HEK293 (cell line): Measurements from ENCODE around the gene CARD6.

Experiments
- CTCF ChIA-PET: fragments of 350-600 bp; formaldehyde crosslinking; extraction: SDS; loops from one replicate; lab custom pipeline; 2021; ENCODE audit warnings: antibody characterized with exemption; lab: Yijun Ruan, JAX
- POLR2A ChIA-PET: fragments of 300-600 bp; formaldehyde crosslinking; extraction: SDS; loops from one replicate; lab custom pipeline; 2020; ENCODE audit warnings: antibody characterized with exemption, inconsistent platforms; lab: Yijun Ruan, JAX
- H3K27ac ChIP-seq: fragments of 200-500 bp; sonication (Bioruptor generic); 2 replicates; pipeline ENCODE4 v1.5.1; 2014; ENCODE audit warnings: low read depth, low read length, control low read depth, inconsistent platforms; ENCODE audit errors: extremely low read depth
- H3K36me3 ChIP-seq, 2 experiments: fragments of 200-500 bp in 1 of 2; sonication (Bioruptor generic) in 1 of 2; 1 replicate in 1 of 2; 2 replicates in 1 of 2; pipeline ENCODE4 v1.5.1; 2014 to 2017; ENCODE audit warnings: inconsistent platforms in 2 of 2, low read length in 2 of 2; ENCODE audit not compliant: control insufficient read depth in 2 of 2, insufficient read depth in 1 of 2
- H3K4me1 ChIP-seq: fragments of 200-500 bp; sonication (Bioruptor generic); 2 replicates; pipeline ENCODE4 v1.5.1; 2014; ENCODE audit warnings: mild to moderate bottlenecking, low read length, inconsistent platforms; ENCODE audit not compliant: control insufficient read depth, insufficient read depth
- H3K4me3 ChIP-seq: 2 replicates; pipeline ENCODE4 v1.5.1; 2011; ENCODE audit warnings: low read depth, mild to moderate bottlenecking, control low read depth, low read length, moderate library complexity
- H3K9me3 ChIP-seq: fragments of 200-500 bp; sonication (Bioruptor generic); 2 replicates; pipeline ENCODE4 v1.5.1; 2014; ENCODE audit warnings: low read depth, low read length, inconsistent platforms; ENCODE audit not compliant: control insufficient read depth, insufficient read depth
- MZF1 ChIP-seq: fragments of 450-650 bp; formaldehyde crosslinking; IDR thresholded peaks from 2 replicates; pipeline ENCODE4 v1.5.1; 2017; ENCODE audit warnings: missing biosample characterization, missing genetic modification characterization, borderline replicate concordance
- PRDM1 ChIP-seq: fragments of 450-650 bp; formaldehyde crosslinking; IDR thresholded peaks from 2 replicates; pipeline ENCODE4; 2016; ENCODE audit warnings: missing biosample characterization, missing genetic modification characterization
- SCRT2 ChIP-seq: fragments of 450-650 bp; formaldehyde crosslinking; IDR thresholded peaks from 2 replicates; pipeline ENCODE4 v1.5.1; 2016; ENCODE audit warnings: missing biosample characterization, missing genetic modification characterization
- ZNF112 ChIP-seq: fragments of 450-650 bp; formaldehyde crosslinking; IDR thresholded peaks from 2 replicates; pipeline ENCODE4 v1.5.0; 2017; ENCODE audit warnings: missing biosample characterization, missing genetic modification characterization
- ZNF423 ChIP-seq: fragments of 450-650 bp; formaldehyde crosslinking; IDR thresholded peaks from 2 replicates; pipeline ENCODE4 v1.5.1; 2016; ENCODE audit warnings: missing biosample characterization, missing genetic modification characterization
- ZNF473 ChIP-seq: fragments of 450-650 bp; formaldehyde crosslinking; IDR thresholded peaks from 2 replicates; pipeline ENCODE4 v1.5.1; 2017; ENCODE audit warnings: missing biosample characterization, missing genetic modification characterization
- ZNF48 ChIP-seq: fragments of 450-650 bp; formaldehyde crosslinking; IDR thresholded peaks from 2 replicates; pipeline ENCODE4 v1.5.1; 2016; ENCODE audit warnings: missing biosample characterization, missing genetic modification characterization
- ZNF518A ChIP-seq: fragments of 450-650 bp; formaldehyde crosslinking; conservative IDR thresholded peaks from 2 replicates; pipeline ENCODE4 v1.5.1; 2016; ENCODE audit warnings: low read depth, missing biosample characterization, missing genetic modification characterization
- ZNF555 ChIP-seq: fragments of 450-650 bp; formaldehyde crosslinking; conservative IDR thresholded peaks from 2 replicates; pipeline ENCODE4 v1.5.1; 2017; ENCODE audit warnings: missing biosample characterization, mild to moderate bottlenecking, missing genetic modification characterization, inconsistent platforms
- ZNF658 ChIP-seq: fragments of 450-650 bp; formaldehyde crosslinking; IDR thresholded peaks from 2 replicates; pipeline ENCODE4; 2016; ENCODE audit warnings: missing biosample characterization, missing genetic modification characterization
- ZNF837 ChIP-seq: fragments of 450-650 bp; formaldehyde crosslinking; IDR thresholded peaks from 2 replicates; pipeline ENCODE4 v1.5.1; 2016; ENCODE audit warnings: missing biosample characterization, missing genetic modification characterization
- ZNF843 ChIP-seq: fragments of 450-650 bp; formaldehyde crosslinking; IDR thresholded peaks from 2 replicates; pipeline ENCODE4 v1.5.1; 2016; ENCODE audit warnings: missing biosample characterization, missing genetic modification characterization
- ZSCAN30 ChIP-seq: fragments of 450-650 bp; IDR thresholded peaks from 2 replicates; pipeline ENCODE4 v1.5.1; 2018; ENCODE audit warnings: missing biosample characterization, mild to moderate bottlenecking, missing genetic modification characterization, moderate library complexity
- ZSCAN5A ChIP-seq: fragments of 450-650 bp; formaldehyde crosslinking; IDR thresholded peaks from 2 replicates; pipeline ENCODE4 v1.5.1; 2016; ENCODE audit warnings: missing biosample characterization, missing genetic modification characterization
- TF ChIP-seq, protein P1 (sequence below): fragments of 450-650 bp; formaldehyde crosslinking; IDR thresholded peaks from 2 replicates; pipeline ENCODE4 v1.5.1; 2016; ENCODE audit warnings: missing biosample characterization, missing genetic modification characterization
- TF ChIP-seq, protein P2 (sequence below): fragments of 450-650 bp; formaldehyde crosslinking; IDR thresholded peaks from 2 replicates; pipeline ENCODE4 v1.5.1; 2016; ENCODE audit warnings: missing biosample characterization, missing genetic modification characterization, borderline replicate concordance
- TF ChIP-seq, protein P3 (sequence below): fragments of 450-650 bp; formaldehyde crosslinking; IDR thresholded peaks from 2 replicates; pipeline ENCODE4 v1.5.1; 2016; ENCODE audit warnings: missing biosample characterization, missing genetic modification characterization

The CARD6 gene

GRCh38 chr5:40796487-40796889 lies 44.7 kb upstream of the CARD6 start:
- Histone ChIP-seq H3K4me3 (peak overlapping the region; percentile 76), H3K4me1 (peaks cover 25% of the 10 kb centered on the region), H3K36me3 (peaks cover 0 to 3% of the 10 kb centered on the region in 2 experiments; a peak in 1 of 3 replicates), H3K27ac (no peak overlapping the region)
- POLR2A ChIA-PET, result no interaction called here
- no peak for TF ChIP-seq SCRT2 (tag by site-specific recombination)
- no peak for TF ChIP-seq ZSCAN30 (tag by site-specific recombination)
- TF ChIP-seq, protein P1, sequence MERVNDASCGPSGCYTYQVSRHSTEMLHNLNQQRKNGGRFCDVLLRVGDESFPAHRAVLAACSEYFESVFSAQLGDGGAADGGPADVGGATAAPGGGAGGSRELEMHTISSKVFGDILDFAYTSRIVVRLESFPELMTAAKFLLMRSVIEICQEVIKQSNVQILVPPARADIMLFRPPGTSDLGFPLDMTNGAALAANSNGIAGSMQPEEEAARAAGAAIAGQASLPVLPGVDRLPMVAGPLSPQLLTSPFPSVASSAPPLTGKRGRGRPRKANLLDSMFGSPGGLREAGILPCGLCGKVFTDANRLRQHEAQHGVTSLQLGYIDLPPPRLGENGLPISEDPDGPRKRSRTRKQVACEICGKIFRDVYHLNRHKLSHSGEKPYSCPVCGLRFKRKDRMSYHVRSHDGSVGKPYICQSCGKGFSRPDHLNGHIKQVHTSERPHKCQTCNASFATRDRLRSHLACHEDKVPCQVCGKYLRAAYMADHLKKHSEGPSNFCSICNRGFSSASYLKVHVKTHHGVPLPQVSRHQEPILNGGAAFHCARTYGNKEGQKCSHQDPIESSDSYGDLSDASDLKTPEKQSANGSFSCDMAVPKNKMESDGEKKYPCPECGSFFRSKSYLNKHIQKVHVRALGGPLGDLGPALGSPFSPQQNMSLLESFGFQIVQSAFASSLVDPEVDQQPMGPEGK, result no peak
- no peak for TF ChIP-seq ZNF473 (tag by site-specific recombination)
- TF ChIP-seq, protein P2, sequence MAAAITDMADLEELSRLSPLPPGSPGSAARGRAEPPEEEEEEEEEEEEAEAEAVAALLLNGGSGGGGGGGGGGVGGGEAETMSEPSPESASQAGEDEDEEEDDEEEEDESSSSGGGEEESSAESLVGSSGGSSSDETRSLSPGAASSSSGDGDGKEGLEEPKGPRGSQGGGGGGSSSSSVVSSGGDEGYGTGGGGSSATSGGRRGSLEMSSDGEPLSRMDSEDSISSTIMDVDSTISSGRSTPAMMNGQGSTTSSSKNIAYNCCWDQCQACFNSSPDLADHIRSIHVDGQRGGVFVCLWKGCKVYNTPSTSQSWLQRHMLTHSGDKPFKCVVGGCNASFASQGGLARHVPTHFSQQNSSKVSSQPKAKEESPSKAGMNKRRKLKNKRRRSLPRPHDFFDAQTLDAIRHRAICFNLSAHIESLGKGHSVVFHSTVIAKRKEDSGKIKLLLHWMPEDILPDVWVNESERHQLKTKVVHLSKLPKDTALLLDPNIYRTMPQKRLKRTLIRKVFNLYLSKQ (tag by site-specific recombination), result no peak
- TF ChIP-seq ZNF658 (tag by site-specific recombination), result no peak
- no peak for TF ChIP-seq ZNF112
- no peak for TF ChIP-seq ZSCAN5A
- no peak for TF ChIP-seq ZNF423
- TF ChIP-seq ZNF518A (tag by site-specific recombination), result no peak
- TF ChIP-seq MZF1 (tag by site-specific recombination), result no peak
- TF ChIP-seq, protein P3, sequence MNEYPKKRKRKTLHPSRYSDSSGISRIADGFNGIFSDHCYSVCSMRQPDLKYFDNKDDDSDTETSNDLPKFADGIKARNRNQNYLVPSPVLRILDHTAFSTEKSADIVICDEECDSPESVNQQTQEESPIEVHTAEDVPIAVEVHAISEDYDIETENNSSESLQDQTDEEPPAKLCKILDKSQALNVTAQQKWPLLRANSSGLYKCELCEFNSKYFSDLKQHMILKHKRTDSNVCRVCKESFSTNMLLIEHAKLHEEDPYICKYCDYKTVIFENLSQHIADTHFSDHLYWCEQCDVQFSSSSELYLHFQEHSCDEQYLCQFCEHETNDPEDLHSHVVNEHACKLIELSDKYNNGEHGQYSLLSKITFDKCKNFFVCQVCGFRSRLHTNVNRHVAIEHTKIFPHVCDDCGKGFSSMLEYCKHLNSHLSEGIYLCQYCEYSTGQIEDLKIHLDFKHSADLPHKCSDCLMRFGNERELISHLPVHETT (tag by site-specific recombination), result no peak
- TF ChIP-seq ZNF837 (tag by site-specific recombination), result no peak
- TF ChIP-seq ZNF48, result no peak
- TF ChIP-seq ZNF555, result no peak
- no peak for TF ChIP-seq ZNF843 (tag by site-specific recombination)
- no peak for TF ChIP-seq PRDM1 (tag by site-specific recombination)
- TF ChIP-seq, all 188 proteins: peak for 0
- no peaks in the 10 kb centered on the region for H3K9me3 ChIP-seq
- CTCF ChIA-PET, result interaction anchor here (1.3 kb wide), 1 partner anchor 36 kb away, joined by 7 read pairs; no protein-coding TSS in a partner anchor
